HFF-Myc (cell line): ENCODE data around the gene IL17B.
A peak's percentile ranks its signal among the peaks of the same experiment; 100 is the strongest.

ENCODE experiments used
- DNase-seq: peaks from one replicate; pipeline ENCODE4 v3.0.0-alpha.2; 2011; ENCODE audit warnings: low read depth; ENCODE audit errors: extremely low read depth
- H3K4me3 ChIP-seq: replicated peaks from 2 replicates; pipeline ENCODE4 v1.5.1; 2011; ENCODE audit warnings: low read depth, mild to moderate bottlenecking, control low read depth, low read length
- CTCF ChIP-seq: IDR thresholded peaks from 2 replicates; pipeline ENCODE4 v1.5.1; 2012; ENCODE audit warnings: mild to moderate bottlenecking, low read depth, low read length, control low read depth; ENCODE audit errors: missing control alignments

IL17B gene

GRCh38 chr5:149337736-149338135, 41.4 kb downstream of the IL17B start:
- H3K4me3 ChIP-seq: no peak overlapping the region
- no peak for TF ChIP-seq CTCF
- no peak for DNase-seq

- H3K4me3 ChIP-seq: no peak overlapping the region
- no peak for TF ChIP-seq CTCF
- no peak for DNase-seq
These were observed 45.2 kb downstream of the IL17B start for GRCh38 chr5:149333711-149334443.

- TF ChIP-seq CTCF: no peak
- DNase-seq: no peak
These were observed 50.9 kb downstream of the IL17B start for GRCh38 chr5:149328177-149328576.

GRCh38 chr5:149326611-149327010, 52.5 kb downstream of the IL17B start:
- no peak for TF ChIP-seq CTCF
- DNase-seq: no peak
- no peak overlapping the region for H3K4me3 ChIP-seq

More at GRCh38 chr5:149328177-149328576, 50.9 kb downstream of the IL17B start:
- no peak overlapping the region for H3K4me3 ChIP-seq

- no peak overlapping the region for H3K4me3 ChIP-seq
- TF ChIP-seq CTCF: no peak
- DNase-seq: no peak
These were observed 53.2 kb downstream of the IL17B start for GRCh38 chr5:149325894-149326293.

- no peak overlapping the region for H3K4me3 ChIP-seq
- TF ChIP-seq CTCF: no peak
- peak; percentile 19 for DNase-seq
These were observed 53.8 kb downstream of the IL17B start for GRCh38 chr5:149325166-149325735.
